ENCODE results near the gene LCLAT1. TPM values are rescaled to one million over a fixed set of nuclear protein-coding genes. Genes with fewer than 3 reads are reported as not detected.

LCLAT1 gene
- polyA plus RNA-seq, 1 of the 3 experiments (the other 2 are of a cell fraction) = 6.9 TPM

DNA sequence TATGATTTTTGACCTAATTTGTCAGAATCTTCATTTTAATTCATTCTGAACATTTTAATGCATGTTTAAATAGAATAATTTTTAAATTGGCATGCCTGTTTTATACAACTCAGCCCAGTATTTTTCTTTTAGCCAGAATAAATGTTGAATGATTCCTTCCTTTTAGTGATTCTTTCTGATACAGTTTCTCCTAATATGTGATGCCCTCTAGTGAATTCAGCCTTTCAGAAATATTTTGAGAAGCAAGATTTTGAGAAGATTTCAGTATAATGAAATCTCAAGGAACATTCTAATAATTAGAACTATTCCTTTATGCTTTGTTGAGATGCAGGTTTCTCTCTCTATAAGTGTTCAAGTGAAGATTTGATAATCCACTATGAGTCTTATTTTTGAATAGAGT is 28.5 kb downstream of the LCLAT1 start:
- ChIA-PET POLR2A (no interaction called here), CTCF (interaction anchor here (1.0 to 3.5 kb wide), 9 partner anchors 9 to 311 kb away, joined by 3 to 13 read pairs (median 4); no protein-coding TSS in a partner anchor)
- peaks cover 0 to 9% of the 10 kb centered on the region in 2 experiments for H3K36me3 ChIP-seq (replicated peaks in 1 of 2; ENCODE audit: control insufficient read depth in 1 of 2, insufficient read depth in 2 of 2, low read length in 1 of 2)
- no peaks in the 10 kb centered on the region; a peak in 2 of 4 replicates for H3K4me1 ChIP-seq (ENCODE audit: control insufficient read depth in 1 of 2, insufficient read depth in 2 of 2, low read depth in 1 of 2, low read length in 1 of 2)
- H3K4me3 ChIP-seq (ENCODE audit: low read depth in 2 of 2, low read length in 1 of 2) = no peak overlapping the region
- H3K27ac ChIP-seq (ENCODE audit: low read depth in 2 of 2, low read length in 1 of 2) = no peak overlapping the region
- H3F3A ChIP-seq (replicated peaks; ENCODE audit: insufficient read depth) = no peaks in the 10 kb centered on the region
- H3K9ac ChIP-seq = no peak overlapping the region
- no peaks in the 10 kb centered on the region for H3K27me3 ChIP-seq (ENCODE audit: insufficient read depth)
- peaks cover 47% of the 10 kb centered on the region for H3K79me2 ChIP-seq (ENCODE audit: insufficient read depth)
- no peaks in the 10 kb centered on the region for H3K9me3 ChIP-seq
- no peaks in the 10 kb centered on the region for H3K9me2 ChIP-seq
- TF ChIP-seq, protein P1, sequence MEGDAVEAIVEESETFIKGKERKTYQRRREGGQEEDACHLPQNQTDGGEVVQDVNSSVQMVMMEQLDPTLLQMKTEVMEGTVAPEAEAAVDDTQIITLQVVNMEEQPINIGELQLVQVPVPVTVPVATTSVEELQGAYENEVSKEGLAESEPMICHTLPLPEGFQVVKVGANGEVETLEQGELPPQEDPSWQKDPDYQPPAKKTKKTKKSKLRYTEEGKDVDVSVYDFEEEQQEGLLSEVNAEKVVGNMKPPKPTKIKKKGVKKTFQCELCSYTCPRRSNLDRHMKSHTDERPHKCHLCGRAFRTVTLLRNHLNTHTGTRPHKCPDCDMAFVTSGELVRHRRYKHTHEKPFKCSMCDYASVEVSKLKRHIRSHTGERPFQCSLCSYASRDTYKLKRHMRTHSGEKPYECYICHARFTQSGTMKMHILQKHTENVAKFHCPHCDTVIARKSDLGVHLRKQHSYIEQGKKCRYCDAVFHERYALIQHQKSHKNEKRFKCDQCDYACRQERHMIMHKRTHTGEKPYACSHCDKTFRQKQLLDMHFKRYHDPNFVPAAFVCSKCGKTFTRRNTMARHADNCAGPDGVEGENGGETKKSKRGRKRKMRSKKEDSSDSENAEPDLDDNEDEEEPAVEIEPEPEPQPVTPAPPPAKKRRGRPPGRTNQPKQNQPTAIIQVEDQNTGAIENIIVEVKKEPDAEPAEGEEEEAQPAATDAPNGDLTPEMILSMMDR (IDR thresholded peaks at IDR 0.05) = peak; percentile 42
- TF ChIP-seq RAD21 (IDR thresholded peaks at IDR 0.05; ENCODE audit: low read length) (peak; percentile 28; the same call in 1 of the 2 replicates), JUND (IDR thresholded peaks at IDR 0.05) (no peak)
- TF ChIP-seq, protein P2, sequence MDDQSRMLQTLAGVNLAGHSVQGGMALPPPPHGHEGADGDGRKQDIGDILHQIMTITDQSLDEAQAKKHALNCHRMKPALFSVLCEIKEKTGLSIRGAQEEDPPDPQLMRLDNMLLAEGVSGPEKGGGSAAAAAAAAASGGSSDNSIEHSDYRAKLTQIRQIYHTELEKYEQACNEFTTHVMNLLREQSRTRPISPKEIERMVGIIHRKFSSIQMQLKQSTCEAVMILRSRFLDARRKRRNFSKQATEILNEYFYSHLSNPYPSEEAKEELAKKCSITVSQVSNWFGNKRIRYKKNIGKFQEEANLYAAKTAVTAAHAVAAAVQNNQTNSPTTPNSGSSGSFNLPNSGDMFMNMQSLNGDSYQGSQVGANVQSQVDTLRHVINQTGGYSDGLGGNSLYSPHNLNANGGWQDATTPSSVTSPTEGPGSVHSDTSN (IDR thresholded peaks at IDR 0.05) = no peak
- H4K20me1 ChIP-seq (ENCODE audit: insufficient read depth) = no peaks in the 10 kb centered on the region
- no peak overlapping the region for H3K4me2 ChIP-seq
- H2AFZ ChIP-seq (ENCODE audit: low read depth) = no peak overlapping the region
- DNase-seq = no peak

DNA sequence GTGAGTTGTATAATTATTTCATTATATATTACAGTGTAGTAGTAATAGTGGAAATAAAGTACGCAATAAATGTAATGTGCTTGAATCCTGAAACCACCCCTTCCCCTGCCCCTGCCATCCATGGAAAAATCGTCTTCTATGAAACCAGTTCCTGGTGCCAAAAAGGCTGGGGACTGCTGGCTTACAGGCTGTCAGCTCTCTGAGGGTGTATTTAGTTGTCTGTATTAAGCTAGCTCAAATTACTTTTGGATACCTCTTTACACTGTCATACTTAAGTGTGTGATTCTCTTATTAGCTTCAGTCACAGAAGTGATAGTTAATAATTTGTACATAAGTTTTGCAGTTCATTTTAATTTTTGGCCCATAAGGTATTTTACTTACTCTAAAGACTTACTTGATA is 29.6 kb downstream of the LCLAT1 start:
- DNase-seq = no peak
- ChIA-PET CTCF (interaction anchor here (1.3 to 3.5 kb wide), 3 partner anchors 8 to 268 kb away, joined by 3 to 13 read pairs (median 3); no protein-coding TSS in a partner anchor), POLR2A (no interaction called here)
- H3K27me3 ChIP-seq (ENCODE audit: insufficient read depth) = no peaks in the 10 kb centered on the region
- no peaks in the 10 kb centered on the region for H3F3A ChIP-seq (replicated peaks; ENCODE audit: insufficient read depth)
- no peak overlapping the region for H3K4me3 ChIP-seq (ENCODE audit: low read depth in 2 of 2, low read length in 1 of 2)
- H3K9ac ChIP-seq = no peak overlapping the region
- peaks cover 40% of the 10 kb centered on the region; the same call in 1 of the 2 replicates for H3K79me2 ChIP-seq (ENCODE audit: insufficient read depth)
- H3K27ac ChIP-seq (ENCODE audit: low read depth in 2 of 2, low read length in 1 of 2) = no peak overlapping the region
- H2AFZ ChIP-seq (ENCODE audit: low read depth) = no peak overlapping the region
- H3K9me2 ChIP-seq = no peaks in the 10 kb centered on the region
- 98% methylated on average over 2 of the region's 2 CpGs for WGBS (ENCODE audit: low lambda C conversion rate)
- no peaks in the 10 kb centered on the region for H4K20me1 ChIP-seq (ENCODE audit: insufficient read depth)
- H3K36me3 ChIP-seq (replicated peaks in 1 of 2; ENCODE audit: control insufficient read depth in 1 of 2, insufficient read depth in 2 of 2, low read length in 1 of 2) = peaks cover 0 to 9% of the 10 kb centered on the region in 2 experiments
- peaks cover 0 to 2% of the 10 kb centered on the region in 2 experiments; a peak in 3 of 4 replicates for H3K4me1 ChIP-seq (ENCODE audit: control insufficient read depth in 1 of 2, insufficient read depth in 2 of 2, low read depth in 1 of 2, low read length in 1 of 2)
- no peaks in the 10 kb centered on the region for H3K9me3 ChIP-seq
- no peak overlapping the region for H3K4me2 ChIP-seq
- TF ChIP-seq FOSL2 (IDR thresholded peaks at IDR 0.05; ENCODE audit: borderline replicate concordance, low read depth) = no peak

DNA sequence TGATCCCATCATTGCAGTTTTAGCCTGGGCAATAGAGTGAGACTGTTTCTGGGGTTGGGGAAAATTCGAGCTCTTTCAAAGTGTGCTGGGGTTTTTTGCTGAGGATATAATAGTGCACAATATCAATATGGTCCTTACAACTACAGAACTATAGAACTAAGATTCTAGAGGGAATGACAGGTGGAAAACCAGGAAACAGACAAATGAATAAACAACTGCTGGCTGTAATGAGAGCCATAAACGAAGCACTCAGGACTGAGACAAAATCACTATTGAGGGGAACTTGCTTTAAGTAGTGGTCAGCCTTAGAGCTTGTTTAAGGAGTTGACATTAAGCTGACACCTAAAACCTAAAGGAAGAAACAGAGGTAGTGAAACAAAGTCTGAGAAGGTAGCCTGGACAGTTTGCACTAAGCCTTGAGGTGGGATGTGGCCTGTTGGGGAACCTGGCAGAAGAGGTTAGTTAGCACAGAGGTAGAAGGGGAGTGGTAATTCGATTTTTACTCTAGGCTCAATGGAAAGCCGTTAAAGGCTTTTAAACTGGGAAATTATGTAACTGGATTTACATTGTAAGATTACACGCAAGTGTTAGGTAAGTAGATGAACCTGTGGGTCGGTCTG is 33.8 kb downstream of the LCLAT1 start:
- no peak overlapping the region for H3K4me3 ChIP-seq (ENCODE audit: low read depth in 2 of 2, low read length in 1 of 2)
- H4K20me1 ChIP-seq (ENCODE audit: insufficient read depth) = no peaks in the 10 kb centered on the region
- H3K9me2 ChIP-seq = no peaks in the 10 kb centered on the region
- no peak overlapping the region for H3K27ac ChIP-seq (ENCODE audit: low read depth in 2 of 2, low read length in 1 of 2)
- no peaks in the 10 kb centered on the region for H3K27me3 ChIP-seq (ENCODE audit: insufficient read depth)
- DNase-seq = no peak
- no peaks in the 10 kb centered on the region for H3F3A ChIP-seq (replicated peaks; ENCODE audit: insufficient read depth)
- no peak overlapping the region for H2AFZ ChIP-seq (ENCODE audit: low read depth)
- WGBS (ENCODE audit: low lambda C conversion rate) = 89% methylated on average over 6 of the region's 6 CpGs
- H3K9me3 ChIP-seq = no peaks in the 10 kb centered on the region
- peaks cover 0 to 17% of the 10 kb centered on the region in 2 experiments; a peak in 2 of 4 replicates for H3K4me1 ChIP-seq (ENCODE audit: control insufficient read depth in 1 of 2, insufficient read depth in 2 of 2, low read depth in 1 of 2, low read length in 1 of 2)
- CTCF ChIA-PET = interaction anchor here (0.8 kb wide), 1 partner anchor 210 kb away, joined by 3 read pairs; no protein-coding TSS in a partner anchor
- H3K9ac ChIP-seq = no peak overlapping the region
- no peak overlapping the region for H3K4me2 ChIP-seq
- peaks cover 0 to 9% of the 10 kb centered on the region in 2 experiments for H3K36me3 ChIP-seq (replicated peaks in 1 of 2; ENCODE audit: control insufficient read depth in 1 of 2, insufficient read depth in 2 of 2, low read length in 1 of 2)
- peaks cover 18% of the 10 kb centered on the region; the same call in 1 of the 2 replicates for H3K79me2 ChIP-seq (ENCODE audit: insufficient read depth)
- POLR2A ChIA-PET = no interaction called here
- TF ChIP-seq, protein P3, sequence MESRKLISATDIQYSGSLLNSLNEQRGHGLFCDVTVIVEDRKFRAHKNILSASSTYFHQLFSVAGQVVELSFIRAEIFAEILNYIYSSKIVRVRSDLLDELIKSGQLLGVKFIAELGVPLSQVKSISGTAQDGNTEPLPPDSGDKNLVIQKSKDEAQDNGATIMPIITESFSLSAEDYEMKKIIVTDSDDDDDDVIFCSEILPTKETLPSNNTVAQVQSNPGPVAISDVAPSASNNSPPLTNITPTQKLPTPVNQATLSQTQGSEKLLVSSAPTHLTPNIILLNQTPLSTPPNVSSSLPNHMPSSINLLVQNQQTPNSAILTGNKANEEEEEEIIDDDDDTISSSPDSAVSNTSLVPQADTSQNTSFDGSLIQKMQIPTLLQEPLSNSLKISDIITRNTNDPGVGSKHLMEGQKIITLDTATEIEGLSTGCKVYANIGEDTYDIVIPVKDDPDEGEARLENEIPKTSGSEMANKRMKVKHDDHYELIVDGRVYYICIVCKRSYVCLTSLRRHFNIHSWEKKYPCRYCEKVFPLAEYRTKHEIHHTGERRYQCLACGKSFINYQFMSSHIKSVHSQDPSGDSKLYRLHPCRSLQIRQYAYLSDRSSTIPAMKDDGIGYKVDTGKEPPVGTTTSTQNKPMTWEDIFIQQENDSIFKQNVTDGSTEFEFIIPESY (IDR thresholded peaks at IDR 0.05; ENCODE audit: borderline replicate concordance, low read depth) = no peak
- TF ChIP-seq EZH2phosphoT487 (IDR thresholded peaks at IDR 0.05; ENCODE audit: borderline replicate concordance, low read depth) (no peak), TAF1 (IDR thresholded peaks at IDR 0.05; ENCODE audit: borderline replicate concordance, low read depth, low read length) (no peak), FOXM1 (IDR thresholded peaks at IDR 0.05; ENCODE audit: low read depth) (no peak)
- TF ChIP-seq, protein P4, sequence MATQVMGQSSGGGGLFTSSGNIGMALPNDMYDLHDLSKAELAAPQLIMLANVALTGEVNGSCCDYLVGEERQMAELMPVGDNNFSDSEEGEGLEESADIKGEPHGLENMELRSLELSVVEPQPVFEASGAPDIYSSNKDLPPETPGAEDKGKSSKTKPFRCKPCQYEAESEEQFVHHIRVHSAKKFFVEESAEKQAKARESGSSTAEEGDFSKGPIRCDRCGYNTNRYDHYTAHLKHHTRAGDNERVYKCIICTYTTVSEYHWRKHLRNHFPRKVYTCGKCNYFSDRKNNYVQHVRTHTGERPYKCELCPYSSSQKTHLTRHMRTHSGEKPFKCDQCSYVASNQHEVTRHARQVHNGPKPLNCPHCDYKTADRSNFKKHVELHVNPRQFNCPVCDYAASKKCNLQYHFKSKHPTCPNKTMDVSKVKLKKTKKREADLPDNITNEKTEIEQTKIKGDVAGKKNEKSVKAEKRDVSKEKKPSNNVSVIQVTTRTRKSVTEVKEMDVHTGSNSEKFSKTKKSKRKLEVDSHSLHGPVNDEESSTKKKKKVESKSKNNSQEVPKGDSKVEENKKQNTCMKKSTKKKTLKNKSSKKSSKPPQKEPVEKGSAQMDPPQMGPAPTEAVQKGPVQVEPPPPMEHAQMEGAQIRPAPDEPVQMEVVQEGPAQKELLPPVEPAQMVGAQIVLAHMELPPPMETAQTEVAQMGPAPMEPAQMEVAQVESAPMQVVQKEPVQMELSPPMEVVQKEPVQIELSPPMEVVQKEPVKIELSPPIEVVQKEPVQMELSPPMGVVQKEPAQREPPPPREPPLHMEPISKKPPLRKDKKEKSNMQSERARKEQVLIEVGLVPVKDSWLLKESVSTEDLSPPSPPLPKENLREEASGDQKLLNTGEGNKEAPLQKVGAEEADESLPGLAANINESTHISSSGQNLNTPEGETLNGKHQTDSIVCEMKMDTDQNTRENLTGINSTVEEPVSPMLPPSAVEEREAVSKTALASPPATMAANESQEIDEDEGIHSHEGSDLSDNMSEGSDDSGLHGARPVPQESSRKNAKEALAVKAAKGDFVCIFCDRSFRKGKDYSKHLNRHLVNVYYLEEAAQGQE (IDR thresholded peaks at IDR 0.05; ENCODE audit: low read depth, low read length) = no peak
- TF ChIP-seq, protein P5, sequence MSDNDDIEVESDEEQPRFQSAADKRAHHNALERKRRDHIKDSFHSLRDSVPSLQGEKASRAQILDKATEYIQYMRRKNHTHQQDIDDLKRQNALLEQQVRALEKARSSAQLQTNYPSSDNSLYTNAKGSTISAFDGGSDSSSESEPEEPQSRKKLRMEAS (IDR thresholded peaks at IDR 0.05; ENCODE audit: low read depth) = no peak
